Stimulated activated CD4-positive, alpha-beta T cell treated with anti-CD3 and anti-CD28 coated beads, Interleukin-4, amount 100 ng/mL, for 1 hour (primary cell): ENCODE measurements around the gene PTPRD.
"Not testable (repeated sequence)": the region's sequence is repeated elsewhere in the genome, so short reads cannot be mapped to it uniquely, and the experiment has no call there.

Source experiments
- DNase-seq: peaks from one replicate; pipeline ENCODE4 v3.0.0-alpha.2; 2020

The PTPRD gene

DNA sequence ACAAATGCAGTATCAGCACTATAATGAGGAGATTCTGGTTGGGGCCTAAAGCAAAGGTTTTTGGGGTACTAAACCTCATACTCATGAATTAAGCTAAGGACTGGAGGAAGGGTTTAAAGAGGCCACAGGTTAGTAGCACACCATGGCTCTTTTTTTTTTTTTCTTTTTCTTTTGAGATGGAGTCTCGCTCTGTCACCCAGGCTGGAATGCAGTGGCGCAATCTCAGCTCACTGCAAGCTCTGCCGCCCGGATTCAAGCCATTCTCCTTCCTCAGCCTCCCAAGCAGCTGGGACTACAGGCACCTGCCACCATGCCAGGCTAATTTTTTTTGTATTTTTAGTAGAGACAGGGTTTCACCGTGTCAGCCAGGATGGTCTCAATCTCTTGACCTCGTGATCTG is 1515.5 kb downstream of the PTPRD start:
- DNase-seq = not testable (repeated sequence)

DNA sequence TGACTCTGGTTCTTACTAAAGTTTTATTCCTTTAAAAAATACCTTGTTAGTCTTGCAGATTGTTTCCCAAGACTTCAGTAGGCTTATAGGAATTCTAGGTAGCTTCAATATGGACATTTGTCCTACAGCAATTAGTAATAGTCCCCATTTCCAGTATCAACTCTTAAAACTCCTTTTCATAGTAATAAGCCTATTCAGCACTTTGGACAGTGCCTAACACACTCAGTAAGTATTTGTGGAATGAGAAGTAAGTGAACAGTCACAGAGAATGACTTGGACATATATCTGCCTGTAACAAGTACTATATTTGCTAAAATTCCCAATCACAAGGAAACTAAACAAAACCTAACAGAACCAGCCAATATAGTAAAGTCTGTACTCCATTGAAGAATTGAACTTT is 1521.4 kb downstream of the PTPRD start:
- DNase-seq = no peak

GRCh38 chr9:9079473-9079872 is 1533.3 kb downstream of the PTPRD start:
- DNase-seq = no peak

DNA sequence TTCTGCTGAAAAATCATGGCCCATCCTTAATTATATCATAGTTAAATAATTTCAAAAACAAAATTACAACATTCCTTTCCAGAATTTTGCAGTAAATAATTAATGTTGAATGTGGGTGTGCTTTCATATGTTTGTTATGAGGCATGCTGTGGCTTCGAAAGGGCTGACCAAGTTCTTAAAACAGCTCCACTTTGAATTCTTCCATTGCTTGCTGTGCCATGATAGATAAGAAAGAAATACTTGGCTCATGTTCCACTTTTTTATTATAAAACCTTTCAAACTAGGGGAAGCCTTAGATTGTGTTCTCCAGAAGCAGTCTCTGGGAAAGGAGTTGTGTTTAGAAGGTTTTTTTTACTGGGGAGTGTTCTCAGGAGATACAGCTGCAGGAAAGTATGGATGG is 1534.5 kb downstream of the PTPRD start:
- DNase-seq = no peak

DNA sequence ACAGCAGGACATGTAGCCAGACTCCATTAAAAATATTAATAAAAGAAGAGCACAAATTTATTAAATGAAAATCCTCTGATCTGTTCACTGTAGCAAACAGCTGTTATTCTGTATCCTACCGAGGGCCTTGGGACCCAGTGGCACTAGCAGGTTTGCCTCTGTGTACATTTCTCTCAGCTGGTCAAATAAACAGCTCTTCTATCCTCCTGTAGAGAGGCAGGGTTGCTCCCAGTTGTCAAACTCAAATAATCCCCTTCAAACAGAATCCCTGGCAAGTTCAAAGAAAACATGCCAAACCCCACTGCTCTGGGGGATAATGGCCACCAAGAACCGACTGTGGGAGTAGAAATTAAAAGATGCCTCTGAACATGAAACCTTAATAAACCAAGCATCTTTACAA is 1551.2 kb downstream of the PTPRD start:
- no peak for DNase-seq

GRCh38 chr9:9054354-9054992 is 1558.3 kb downstream of the PTPRD start:
- no peak for DNase-seq

- no peak for DNase-seq
Measured at GRCh38 chr9:9045572-9045971, 1567.2 kb downstream of the PTPRD start.

- no peak for DNase-seq
Measured at GRCh38 chr9:9045072-9045471, 1567.7 kb downstream of the PTPRD start.

GRCh38 chr9:9043788-9044187 is 1569.0 kb downstream of the PTPRD start:
- not testable (repeated sequence) for DNase-seq

GRCh38 chr9:9041756-9042155 is 1571.0 kb downstream of the PTPRD start:
- no peak for DNase-seq

DNA sequence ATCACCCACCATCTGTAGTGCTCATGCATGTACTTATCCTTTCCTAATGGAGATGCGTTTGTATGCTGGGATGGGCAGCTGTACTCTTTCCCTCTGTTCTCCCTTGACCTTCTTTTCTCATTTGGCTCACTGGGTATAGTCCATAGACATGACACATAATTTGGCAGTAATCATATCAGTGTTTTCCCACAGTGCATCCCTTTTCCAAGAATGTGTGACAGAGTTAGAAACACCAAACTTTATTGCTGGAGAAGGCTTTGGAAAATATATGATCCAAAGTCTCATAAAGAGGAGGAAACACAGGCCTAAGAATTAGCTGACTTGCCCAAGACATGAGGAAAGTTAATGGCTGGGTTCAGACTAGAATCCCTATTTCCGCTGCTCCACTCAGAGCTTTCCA is 1579.8 kb downstream of the PTPRD start:
- no peak for DNase-seq

GRCh38 chr9:9016597-9016996 is 1596.2 kb downstream of the PTPRD start:
- DNase-seq = no peak

DNA sequence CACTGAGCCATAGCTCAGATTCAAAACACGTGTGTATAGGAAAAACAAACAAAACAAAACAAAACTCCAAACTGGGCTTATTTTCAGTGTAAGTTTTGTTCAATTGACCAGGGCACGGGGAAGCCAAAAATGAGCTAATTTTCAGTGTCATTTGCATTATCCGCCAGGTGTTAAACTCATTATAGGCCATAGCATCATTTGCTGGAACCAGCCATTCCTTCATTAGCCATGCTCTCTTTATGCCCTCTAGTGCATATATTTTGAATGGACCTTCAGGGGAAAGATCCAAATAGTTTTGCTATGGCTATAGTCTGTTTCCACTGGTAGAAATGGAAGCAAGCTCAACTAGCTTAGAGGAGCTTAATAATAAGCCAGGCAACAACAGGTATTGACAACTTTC is 1608.0 kb downstream of the PTPRD start:
- no peak for DNase-seq

GRCh38 chr9:9002826-9003583 is 1609.8 kb downstream of the PTPRD start:
- DNase-seq = no peak

DNA sequence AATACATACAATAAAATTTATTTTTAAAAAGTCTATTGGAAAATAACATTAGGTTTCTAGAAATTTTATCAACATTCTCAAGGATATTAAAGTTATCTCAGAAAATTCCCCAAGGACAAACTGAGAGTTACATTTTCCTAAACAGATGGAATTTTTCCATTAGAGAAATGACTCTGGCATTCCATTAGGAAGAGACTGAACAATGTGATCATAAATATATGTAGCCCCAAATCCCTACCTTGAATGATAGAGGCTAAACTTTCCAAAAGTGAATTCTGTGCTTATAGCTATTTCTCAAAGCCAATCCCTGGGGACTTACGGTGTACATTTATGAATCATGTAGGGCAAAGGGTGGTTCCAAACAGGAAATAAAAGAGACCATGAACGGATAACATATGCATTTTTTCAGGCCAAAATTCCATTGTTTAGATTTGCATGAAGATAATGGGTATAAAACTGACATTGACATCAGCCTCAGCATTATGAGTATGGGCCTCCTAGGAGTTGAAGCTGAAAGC is 1632.2 kb downstream of the PTPRD start:
- DNase-seq = no peak

DNA sequence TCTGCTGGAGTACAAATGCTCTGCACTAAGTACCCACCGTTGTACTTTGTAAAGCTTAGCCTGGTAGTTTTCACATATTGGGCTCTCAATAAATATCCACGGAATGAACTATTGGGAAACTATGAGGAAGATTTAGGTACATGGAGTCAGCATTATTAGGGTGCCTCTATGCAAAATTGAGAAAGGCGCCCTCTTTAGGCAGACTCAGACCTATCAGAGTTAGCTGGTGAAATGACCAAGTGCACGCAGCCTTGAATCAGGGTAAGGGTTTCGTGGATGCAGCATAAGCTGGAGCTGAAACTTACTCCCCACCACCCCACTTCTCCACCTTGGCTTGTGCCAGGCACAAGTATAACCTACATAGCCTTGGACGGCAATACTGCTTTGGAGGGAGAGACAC is 1634.5 kb downstream of the PTPRD start:
- no peak for DNase-seq

DNA sequence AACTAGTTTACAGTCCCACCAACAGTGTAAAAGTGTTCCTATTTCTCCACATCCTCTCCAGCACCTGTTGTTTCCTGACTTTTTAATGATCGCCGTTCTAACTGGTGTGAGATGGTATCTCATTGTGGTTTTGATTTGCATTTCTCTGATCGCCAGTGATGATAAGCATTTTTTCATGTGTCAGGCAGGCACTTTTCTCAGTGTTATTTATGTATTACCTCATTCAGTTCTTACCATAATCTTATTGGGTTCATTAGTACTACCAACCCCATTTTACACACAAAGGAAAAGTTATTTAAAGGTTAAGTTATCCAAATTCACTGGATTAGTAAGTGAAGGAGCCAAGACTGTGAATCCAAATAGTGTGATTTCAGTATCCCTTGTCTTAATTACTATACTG is 1644.5 kb downstream of the PTPRD start:
- not testable (repeated sequence) for DNase-seq

- no peak for DNase-seq
Measured at GRCh38 chr9:8963885-8964284, 1648.9 kb downstream of the PTPRD start.

DNA sequence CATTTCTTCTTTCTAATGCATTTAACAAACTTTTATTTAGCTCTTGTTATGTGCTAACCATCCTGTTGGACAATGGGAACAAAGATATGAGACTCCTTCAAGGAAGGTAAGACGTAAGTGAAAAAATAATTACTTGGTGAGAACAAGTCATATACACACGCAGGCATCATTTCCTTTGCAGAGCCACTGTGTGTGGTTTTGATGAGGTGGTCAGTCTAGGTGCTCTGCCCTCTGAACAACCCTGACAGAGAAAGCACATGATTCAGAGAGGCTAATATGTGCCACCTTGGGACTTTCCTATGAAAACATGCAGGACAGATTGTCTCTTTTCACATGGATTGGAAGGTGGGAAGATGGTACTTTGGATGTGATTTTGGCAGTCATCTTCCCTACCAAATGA is 1650.7 kb downstream of the PTPRD start:
- no peak for DNase-seq

GRCh38 chr9:8961186-8961851 is 1651.5 kb downstream of the PTPRD start:
- no peak for DNase-seq

DNA sequence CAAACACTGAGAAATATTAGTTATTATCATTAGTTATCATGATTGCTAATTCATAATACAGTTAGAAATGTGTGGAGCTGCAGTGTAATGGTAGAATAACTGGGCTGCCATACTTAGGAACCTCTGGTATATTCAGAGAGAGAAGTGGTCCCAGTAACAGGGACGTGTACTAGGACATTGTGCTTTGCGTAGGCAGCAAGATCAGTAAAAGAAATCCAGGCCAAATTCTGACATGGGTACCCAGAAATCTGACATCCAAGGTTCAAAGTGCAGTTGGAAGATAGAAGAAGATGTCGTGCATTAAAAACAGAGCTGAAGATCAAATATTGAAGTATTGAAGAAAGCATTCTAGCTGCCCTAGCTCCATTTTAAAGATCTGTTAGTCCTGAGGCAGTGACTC is 1652.5 kb downstream of the PTPRD start:
- DNase-seq = no peak

DNA sequence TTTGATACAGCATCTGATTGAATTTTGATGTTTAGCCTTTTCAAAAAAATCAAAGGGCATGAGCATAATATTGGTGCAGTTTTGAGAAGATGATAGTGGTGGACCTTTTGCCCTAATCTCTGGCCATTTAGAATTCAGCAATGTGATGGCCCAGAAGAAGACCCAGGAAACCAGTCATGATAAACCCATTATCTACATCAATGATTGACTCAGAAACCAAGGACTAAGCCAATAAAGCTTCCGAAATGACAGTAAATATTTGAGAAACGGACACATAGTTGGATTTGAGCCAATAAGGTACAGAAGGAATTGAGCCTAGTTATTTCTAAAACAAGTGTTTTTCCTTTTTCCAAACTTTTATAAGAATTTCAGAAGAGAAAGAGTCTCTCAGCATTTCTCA is 1654.4 kb downstream of the PTPRD start:
- DNase-seq = no peak

GRCh38 chr9:8955315-8955714 is 1657.5 kb downstream of the PTPRD start:
- no peak for DNase-seq

GRCh38 chr9:8946461-8946860 is 1666.3 kb downstream of the PTPRD start:
- no peak for DNase-seq
